GM21737 (cell line): ENCODE results near the gene CABCOCO1.

ENCODE experiments used
- ATAC-seq: cut with Tn5 transposase; IDR thresholded peaks from one replicate; pipeline ENCODE4 v1.9.1; 2021; ENCODE audit warnings: mild to moderate bottlenecking, moderate library complexity; ENCODE audit not compliant: unreplicated experiment

The CABCOCO1 gene

DNA sequence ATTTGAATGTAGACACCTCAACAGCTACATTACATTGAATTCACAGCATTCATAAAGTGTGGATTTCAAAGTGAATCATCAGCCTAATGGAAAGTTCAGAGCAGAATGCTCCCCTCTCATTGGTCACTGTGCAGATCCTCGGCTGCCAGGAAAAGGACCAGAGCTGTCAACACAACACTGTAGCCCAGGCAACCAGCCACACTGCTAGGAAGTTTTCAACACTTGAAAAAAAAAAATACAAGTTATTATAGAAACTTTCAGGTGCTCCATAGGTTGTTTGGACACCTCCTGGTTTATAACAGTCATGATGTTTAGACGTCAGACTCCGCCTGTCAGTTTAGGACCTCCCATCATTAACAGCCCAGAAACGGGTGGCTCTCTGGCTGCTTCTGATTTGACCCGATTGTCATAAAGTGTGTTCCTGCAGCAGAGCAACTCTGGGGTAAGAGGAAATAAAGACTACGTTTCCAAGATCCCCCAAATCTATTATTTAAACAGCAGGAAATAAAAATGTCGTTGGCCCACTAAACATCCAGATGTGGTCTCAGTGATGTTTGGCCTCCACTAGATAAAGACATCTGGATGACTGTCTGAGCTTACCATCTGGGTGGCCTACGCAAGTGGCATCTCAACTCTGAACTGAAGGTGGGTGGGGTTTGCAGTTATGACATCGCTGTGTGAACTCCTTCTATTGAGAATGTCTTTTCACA is 117.4 kb downstream of the CABCOCO1 start:
- no peak for ATAC-seq

DNA sequence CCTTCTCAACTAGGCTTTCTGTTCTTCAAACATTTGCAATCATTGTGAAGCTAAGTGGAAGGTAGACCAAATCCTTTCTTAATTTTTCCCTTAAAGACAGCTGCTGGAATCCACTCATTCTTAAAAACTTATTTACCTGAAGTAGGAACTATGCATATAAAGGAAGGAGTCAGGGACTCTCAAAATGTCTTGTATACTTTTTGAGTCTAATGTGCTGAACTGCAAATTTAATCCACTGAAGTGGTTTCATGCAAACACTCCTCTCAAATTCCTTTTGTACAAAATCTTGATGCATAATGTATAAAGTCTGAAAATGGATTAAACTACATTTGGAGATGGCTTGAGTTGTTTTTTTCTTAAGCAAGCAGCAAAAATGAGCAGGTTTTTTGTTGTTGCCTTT is 118.0 kb downstream of the CABCOCO1 start:
- ATAC-seq, result no peak

DNA sequence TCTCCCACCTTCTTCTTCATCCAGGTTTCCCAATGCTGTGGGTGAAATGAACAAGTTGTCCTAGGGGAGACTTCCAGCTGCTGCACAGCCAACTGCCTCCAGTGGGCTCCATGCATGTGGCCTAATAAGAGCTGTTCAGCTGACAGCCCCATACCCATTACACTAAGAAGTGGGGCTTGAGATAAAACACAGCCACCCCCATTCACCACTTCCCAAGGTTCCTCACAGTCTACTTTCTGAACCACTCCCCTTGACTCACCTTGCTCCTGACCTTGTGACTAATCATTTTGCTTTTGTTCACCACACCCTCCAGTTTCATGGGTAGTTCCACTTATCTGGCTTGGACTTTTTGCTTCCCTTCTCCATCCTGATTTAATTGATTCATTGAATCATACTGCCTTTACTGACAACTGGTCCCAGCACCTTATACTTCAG is 119.3 kb downstream of the CABCOCO1 start:
- no peak for ATAC-seq

DNA sequence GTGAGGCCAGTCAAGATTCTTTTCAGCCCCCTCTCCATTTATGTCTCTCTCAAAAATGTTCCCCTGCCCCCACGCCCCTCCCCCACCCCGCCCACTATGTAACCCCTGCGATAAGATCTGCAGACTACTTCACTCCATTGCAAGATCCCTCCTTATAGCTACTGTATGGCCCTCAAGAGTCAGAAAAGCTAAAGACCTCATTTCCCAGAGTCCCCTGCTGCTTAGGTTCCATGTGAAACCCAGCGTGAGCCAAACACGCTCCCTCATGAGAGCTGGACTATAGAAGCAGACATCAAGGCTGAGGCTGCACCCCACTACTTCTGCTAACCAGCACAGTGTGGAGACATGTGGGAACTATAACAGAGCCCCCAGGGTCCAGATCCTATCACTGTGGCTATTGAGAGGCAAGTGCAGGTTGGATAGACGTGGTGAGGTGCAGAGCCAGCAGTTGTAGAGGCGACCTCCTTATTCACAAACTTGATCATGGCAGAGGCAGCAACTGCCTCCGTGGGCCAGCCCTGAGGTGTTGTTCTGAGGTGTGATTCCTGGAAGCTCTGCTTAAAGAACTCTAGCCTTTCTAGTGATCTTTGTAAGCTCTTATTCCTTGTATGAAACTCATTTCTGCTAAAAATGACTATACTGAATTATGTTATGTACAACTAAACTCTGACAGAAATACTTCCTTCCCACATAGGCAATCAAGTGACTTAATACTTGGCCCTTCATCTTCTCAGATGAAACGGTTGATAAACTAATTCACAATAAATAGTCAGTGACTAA is 121.8 kb downstream of the CABCOCO1 start:
- ATAC-seq, result no peak

DNA sequence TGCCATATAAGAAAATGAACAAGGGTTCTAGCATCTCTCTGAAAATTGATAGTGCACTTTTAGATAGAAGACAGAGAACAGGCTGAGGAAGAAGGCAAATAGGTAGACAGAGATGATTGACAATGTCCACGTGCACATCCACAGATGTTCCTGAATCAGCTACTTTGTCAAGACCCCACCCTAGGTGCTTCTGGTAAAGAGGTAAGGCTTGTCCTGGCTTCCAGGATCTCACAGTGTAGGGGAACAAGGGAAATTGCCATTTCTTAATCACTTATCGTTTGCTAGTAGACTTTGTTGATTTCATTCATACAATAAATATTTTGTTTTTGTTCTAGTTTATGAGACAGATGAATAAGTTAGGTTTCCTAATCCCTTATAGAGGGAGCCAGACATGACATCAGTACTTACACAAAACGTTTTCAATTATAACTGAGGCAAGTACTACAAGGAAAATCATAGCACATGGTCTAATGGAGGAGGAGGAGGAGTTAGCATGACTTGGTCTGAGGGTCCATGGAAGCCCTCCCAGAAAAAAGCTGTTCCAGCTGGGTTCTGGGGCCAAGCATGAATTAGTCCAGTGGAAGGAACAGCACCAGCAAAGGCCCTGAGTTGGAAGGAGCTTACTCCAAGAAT is 122.9 kb downstream of the CABCOCO1 start:
- no peak for ATAC-seq

GRCh38 chr10:61786728-61787127 is 124.0 kb downstream of the CABCOCO1 start:
- peak; percentile 98 for ATAC-seq

- ATAC-seq, result no peak
Observed at GRCh38 chr10:61787170-61787569, 124.4 kb downstream of the CABCOCO1 start.

DNA sequence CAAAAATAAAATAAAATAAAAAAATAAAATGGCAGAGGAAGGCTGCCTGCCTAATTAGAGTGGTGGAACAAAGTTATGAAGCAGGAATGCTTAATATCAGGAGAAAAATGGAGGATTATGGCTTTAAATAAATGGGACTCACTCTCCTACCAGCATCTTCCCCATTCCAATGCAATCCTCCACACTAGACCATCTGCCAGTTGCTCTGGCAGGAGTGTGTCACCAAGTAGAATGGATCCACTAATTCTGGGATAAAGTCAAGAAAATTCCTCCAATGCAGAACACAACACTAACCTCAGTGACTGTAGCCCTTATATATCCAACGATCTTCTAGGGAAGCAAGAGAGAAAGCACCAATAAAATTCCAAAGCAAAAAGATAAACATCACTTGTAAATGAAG is 126.3 kb downstream of the CABCOCO1 start:
- ATAC-seq, result no peak

DNA sequence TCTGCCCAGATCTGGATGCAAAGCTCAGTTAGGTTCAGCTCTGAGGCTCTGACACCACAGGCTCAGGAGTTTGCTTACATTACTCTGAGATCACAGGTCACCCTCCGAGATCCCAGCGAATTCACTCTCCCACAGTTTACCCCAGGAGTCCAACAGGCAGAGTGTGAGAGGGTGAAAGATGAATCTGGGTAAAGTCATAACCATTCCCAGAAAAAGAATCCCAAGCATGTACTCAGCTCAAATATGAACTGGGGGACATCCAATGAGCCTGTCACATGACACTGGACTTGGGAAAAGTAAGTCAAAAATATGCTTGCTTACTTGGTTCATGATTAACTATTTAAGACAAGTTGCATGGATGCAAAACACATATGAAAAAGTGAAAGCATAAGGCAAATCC is 128.5 kb downstream of the CABCOCO1 start:
- no peak for ATAC-seq

GRCh38 chr10:61792097-61792716 is 129.5 kb downstream of the CABCOCO1 start:
- ATAC-seq, result no peak

GRCh38 chr10:61792921-61793320 is 130.2 kb downstream of the CABCOCO1 start:
- no peak for ATAC-seq

DNA sequence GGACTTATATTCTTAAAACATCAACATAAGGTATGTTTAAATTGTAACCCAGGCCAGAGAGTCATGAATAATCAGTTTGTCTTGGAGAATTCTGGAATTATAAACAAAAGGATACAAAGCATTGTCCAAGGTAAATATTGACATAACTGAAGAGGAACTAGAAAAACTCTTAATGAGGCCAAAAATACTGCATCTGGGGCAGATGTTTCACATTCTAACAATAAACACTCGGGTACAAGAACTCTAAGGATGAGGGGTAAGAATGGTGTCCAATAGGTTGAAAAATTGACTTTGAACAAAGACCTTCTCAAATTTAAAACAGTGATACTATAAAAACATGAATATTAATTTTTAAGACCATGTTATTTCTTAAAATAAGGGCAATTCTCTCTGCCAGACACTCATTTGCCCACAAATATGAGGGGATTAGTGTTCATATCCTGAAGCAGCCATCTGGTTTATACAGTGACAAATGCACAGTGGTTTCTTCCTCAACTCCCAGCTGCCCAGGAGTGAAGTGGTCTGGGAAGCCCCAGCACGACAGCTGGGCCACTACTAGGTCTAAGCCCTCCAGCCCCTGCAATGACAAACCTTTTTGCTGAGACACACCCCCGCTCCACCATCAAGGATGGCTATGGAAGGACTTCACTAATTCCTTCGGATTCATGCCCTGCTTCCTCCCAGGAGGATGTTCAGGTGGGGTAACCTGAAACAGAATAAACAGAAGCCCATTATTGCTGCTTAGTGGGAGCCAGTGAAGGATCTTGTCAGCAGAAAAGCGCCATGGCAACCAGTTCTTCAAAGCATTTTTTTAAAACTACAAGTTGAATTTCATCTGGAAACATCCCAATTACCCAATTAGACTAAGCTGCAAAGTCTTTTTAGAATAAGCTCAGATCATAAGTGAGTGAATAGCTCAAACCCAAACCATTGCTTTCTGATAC is 131.3 kb downstream of the CABCOCO1 start:
- no peak for ATAC-seq

DNA sequence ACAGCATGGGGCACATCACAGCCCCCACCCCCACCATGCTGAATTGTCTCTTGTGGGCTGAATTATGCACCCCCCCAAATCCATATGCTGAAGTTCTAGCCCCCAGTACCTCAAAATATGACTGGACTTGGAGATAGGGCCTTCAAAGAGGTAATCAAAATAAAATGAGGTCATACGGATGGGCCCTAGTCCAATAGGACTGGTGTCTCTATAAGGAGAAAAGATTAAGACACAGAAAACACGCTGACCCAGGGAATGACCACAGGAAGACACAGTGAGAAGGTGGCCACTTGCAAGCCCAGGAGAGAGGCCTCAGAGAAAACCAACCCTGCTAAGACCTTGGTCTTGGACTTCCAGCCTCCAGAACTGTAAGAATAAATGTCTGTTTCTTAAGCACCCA is 132.4 kb downstream of the CABCOCO1 start:
- ATAC-seq, result no peak

- ATAC-seq, result no peak
Observed at GRCh38 chr10:61795551-61795950, 132.8 kb downstream of the CABCOCO1 start.

GRCh38 chr10:61796785-61797184 is 134.1 kb downstream of the CABCOCO1 start:
- no peak for ATAC-seq

- no peak for ATAC-seq
Observed at GRCh38 chr10:61797304-61798153, 134.8 kb downstream of the CABCOCO1 start.

DNA sequence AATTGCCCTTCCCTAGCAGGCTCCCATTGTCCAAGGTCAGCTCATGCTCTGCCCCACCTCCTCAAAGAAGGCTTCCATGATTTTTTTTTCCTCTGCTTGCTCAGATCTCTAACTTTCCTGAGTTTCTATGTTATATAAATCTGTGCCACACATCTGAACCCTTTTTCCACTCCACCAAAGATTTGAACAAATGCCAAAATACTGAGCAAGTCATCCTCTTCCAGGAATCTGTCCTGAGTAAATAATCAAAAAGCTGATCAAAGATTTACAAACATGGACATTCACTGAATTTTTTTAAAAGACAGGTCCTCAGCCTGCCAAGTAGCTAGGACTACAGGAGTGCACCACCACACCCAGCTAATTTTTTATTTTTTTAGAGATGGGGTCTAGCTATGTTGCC is 136.0 kb downstream of the CABCOCO1 start:
- no peak for ATAC-seq

GRCh38 chr10:61801484-61801883 is 138.8 kb downstream of the CABCOCO1 start:
- no peak for ATAC-seq

DNA sequence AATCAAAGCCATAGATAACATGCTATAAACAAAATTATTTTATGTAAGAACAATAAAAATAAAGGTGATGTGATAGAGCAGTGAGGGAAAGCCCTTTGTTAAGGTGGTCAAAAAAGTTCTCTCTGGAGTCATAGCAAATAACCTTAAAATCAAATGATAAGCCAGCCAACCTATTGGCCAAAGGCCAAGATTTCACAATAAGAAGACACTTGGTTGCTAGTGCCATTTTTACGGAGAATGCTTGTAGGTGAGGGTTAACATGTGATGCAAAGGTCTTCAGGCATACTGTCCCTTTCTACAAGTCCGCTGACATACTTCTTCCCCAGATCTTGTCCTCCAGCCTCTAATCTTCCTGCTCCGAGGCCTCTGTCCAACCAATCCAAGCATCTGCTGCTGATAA is 140.5 kb downstream of the CABCOCO1 start:
- no peak for ATAC-seq
